ENCODE measurements around the gene PLAAT4.

DNA sequence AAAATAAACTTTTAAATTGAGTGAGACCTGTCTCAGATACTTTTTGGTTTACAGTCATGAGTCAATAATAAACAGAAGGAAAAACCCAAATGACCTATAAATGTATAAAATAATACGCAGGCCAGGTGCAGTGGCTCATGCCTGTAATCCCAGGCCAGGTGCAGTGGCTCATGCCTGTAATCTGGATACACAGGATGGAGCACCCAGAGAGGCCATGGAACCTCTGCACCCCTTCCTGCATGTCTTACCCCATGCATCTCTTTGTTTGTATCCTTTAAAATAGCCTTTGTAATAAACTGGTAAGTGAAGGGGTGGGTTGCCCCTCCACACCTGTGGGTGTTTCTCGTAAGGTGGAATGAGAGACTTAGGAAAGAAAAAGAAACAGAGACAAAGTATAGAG lies 8.9 kb upstream of the PLAAT4 start:
- TF ChIP-seq, protein P1, sequence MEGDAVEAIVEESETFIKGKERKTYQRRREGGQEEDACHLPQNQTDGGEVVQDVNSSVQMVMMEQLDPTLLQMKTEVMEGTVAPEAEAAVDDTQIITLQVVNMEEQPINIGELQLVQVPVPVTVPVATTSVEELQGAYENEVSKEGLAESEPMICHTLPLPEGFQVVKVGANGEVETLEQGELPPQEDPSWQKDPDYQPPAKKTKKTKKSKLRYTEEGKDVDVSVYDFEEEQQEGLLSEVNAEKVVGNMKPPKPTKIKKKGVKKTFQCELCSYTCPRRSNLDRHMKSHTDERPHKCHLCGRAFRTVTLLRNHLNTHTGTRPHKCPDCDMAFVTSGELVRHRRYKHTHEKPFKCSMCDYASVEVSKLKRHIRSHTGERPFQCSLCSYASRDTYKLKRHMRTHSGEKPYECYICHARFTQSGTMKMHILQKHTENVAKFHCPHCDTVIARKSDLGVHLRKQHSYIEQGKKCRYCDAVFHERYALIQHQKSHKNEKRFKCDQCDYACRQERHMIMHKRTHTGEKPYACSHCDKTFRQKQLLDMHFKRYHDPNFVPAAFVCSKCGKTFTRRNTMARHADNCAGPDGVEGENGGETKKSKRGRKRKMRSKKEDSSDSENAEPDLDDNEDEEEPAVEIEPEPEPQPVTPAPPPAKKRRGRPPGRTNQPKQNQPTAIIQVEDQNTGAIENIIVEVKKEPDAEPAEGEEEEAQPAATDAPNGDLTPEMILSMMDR (IDR thresholded peaks at IDR 0.05; ENCODE audit: poor library complexity): no peak
- no peak for TF ChIP-seq EZH2phosphoT487 (IDR thresholded peaks at IDR 0.05; ENCODE audit: low read depth, severe bottlenecking, unreplicated experiment)

Measured in hepatocyte (in vitro differentiated cells).